GM23338 (cell line): Measurements from ENCODE around the gene HIVEP2. TPM values are rescaled to one million over a fixed set of nuclear protein-coding genes. Genes with fewer than 3 reads are reported as not detected.

ENCODE experiments used
- ATAC-seq: fragments of 200-7000 bp; cut with Tn5 transposase; 3 replicates; pipeline ENCODE4 v1.9.1; 2020
- DNase-seq: peaks from one replicate; pipeline ENCODE4 v3.0.0-alpha.2; 2015; ENCODE audit warnings: low spot score
- H2AFZ ChIP-seq: fragments of 200-600 bp; sonication (generic); 2 replicates; pipeline ENCODE4 v1.8.0; 2016; ENCODE audit warnings: antibody characterized with exemption, mild to moderate bottlenecking, moderate library complexity
- H3F3A ChIP-seq: fragments of 200-600 bp; sonication (generic); replicated peaks from 2 replicates; pipeline ENCODE4 v1.8.0; 2017; ENCODE audit warnings: antibody characterized with exemption, mixed run types, low read depth
- H3K27ac ChIP-seq: fragments of 200-600 bp; sonication (generic); 2 replicates; pipeline ENCODE4 v1.6.1; 2016; ENCODE audit warnings: low read depth
- H3K27me3 ChIP-seq: fragments of 200-600 bp; sonication (generic); 2 replicates; pipeline ENCODE4 v1.8.0; 2016; ENCODE audit warnings: mild to moderate bottlenecking, mixed run types, moderate library complexity; ENCODE audit not compliant: insufficient read depth
- H3K36me3 ChIP-seq: fragments of 200-600 bp; sonication (generic); 2 replicates; pipeline ENCODE4 v1.8.0; 2016; ENCODE audit warnings: mild to moderate bottlenecking; ENCODE audit not compliant: insufficient read depth
- H3K4me1 ChIP-seq: fragments of 200-600 bp; sonication (generic); 2 replicates; pipeline ENCODE4 v1.8.0; 2016; ENCODE audit warnings: mild to moderate bottlenecking, moderate library complexity; ENCODE audit not compliant: insufficient read depth
- H3K4me2 ChIP-seq: fragments of 200-600 bp; sonication (generic); 2 replicates; pipeline ENCODE4 v1.7.1; 2017; ENCODE audit warnings: mixed run types
- H3K4me3 ChIP-seq: fragments of 200-600 bp; sonication (generic); 2 replicates; pipeline ENCODE4 v1.6.1; 2016; ENCODE audit warnings: mixed run types
- H3K79me2 ChIP-seq: fragments of 200-600 bp; sonication (generic); replicated peaks from 2 replicates; pipeline ENCODE4 v1.8.0; 2017; ENCODE audit warnings: mild to moderate bottlenecking; ENCODE audit not compliant: insufficient read depth
- H3K9me2 ChIP-seq: fragments of 200-600 bp; sonication (generic); 2 replicates; pipeline ENCODE4 v1.8.0; 2017; ENCODE audit not compliant: insufficient read depth
- H4K20me1 ChIP-seq: fragments of 200-600 bp; sonication (generic); replicated peaks from 2 replicates; pipeline ENCODE4 v1.8.0; 2017; ENCODE audit warnings: mild to moderate bottlenecking; ENCODE audit not compliant: insufficient read depth
- H3K27ac Mint-ChIP-seq: 2 replicates; pipeline ENCODE4 v1.8.0; 2020; ENCODE audit warnings: inconsistent platforms, mild to moderate bottlenecking, moderate library complexity, mixed read lengths
- H3K27me3 Mint-ChIP-seq: 3 replicates; pipeline ENCODE4 v1.8.0; 2022; ENCODE audit warnings: low read depth, mild to moderate bottlenecking, moderate library complexity, mixed read lengths, inconsistent platforms; ENCODE audit not compliant: insufficient read depth, poor library complexity
- H3K36me3 Mint-ChIP-seq: 3 replicates; pipeline ENCODE4 v1.8.0; 2021; ENCODE audit warnings: low read depth, mild to moderate bottlenecking, inconsistent platforms, moderate library complexity, mixed read lengths
- H3K4me1 Mint-ChIP-seq: 3 replicates; pipeline ENCODE4 v1.8.0; 2020; ENCODE audit warnings: mild to moderate bottlenecking, inconsistent platforms, mixed read lengths
- H3K4me3 Mint-ChIP-seq: 3 replicates; pipeline ENCODE4 v1.8.0; 2021; ENCODE audit warnings: moderate library complexity, mild to moderate bottlenecking, inconsistent platforms, mixed read lengths
- H3K9me3 Mint-ChIP-seq: 3 replicates; pipeline ENCODE4 v1.8.0; 2020; ENCODE audit warnings: moderate library complexity, mild to moderate bottlenecking, inconsistent platforms, mixed read lengths
- CREB1 ChIP-seq: fragments of 250-450 bp; sonication (Bioruptor Pico); IDR thresholded peaks from 2 replicates; pipeline ENCODE4 v1.5.0; 2020; ENCODE audit warnings: low read depth, mild to moderate bottlenecking, moderate library complexity
- EZH2 ChIP-seq: fragments of 200-600 bp; sonication (generic); IDR thresholded peaks from one replicate; pipeline ENCODE4 v1.8.0; 2017; ENCODE audit warnings: antibody characterized with exemption, mild to moderate bottlenecking, low read depth; ENCODE audit not compliant: unreplicated experiment
- EZH2phosphoT487 ChIP-seq: fragments of 200-600 bp; sonication (generic); IDR thresholded peaks from one replicate; pipeline ENCODE4 v1.8.1; 2018; ENCODE audit warnings: antibody characterized with exemption; ENCODE audit not compliant: unreplicated experiment
- JUNB ChIP-seq: IDR thresholded peaks from one replicate; pipeline ENCODE4 v1.6.1; 2016; ENCODE audit warnings: antibody characterized with exemption; ENCODE audit not compliant: unreplicated experiment
- NANOG ChIP-seq: IDR thresholded peaks from 2 replicates; pipeline ENCODE4 v1.6.1; 2016; ENCODE audit warnings: antibody characterized with exemption, borderline replicate concordance
- POLR2AphosphoS5 ChIP-seq: IDR thresholded peaks from 2 replicates; pipeline ENCODE4 v1.6.1; 2016; ENCODE audit warnings: antibody characterized with exemption, low read depth
- STAT1 ChIP-seq: IDR thresholded peaks from one replicate; pipeline ENCODE4 v1.6.1; 2016; ENCODE audit warnings: antibody characterized with exemption; ENCODE audit not compliant: unreplicated experiment
- ZNF114 ChIP-seq: fragments of 250-450 bp; sonication (Bioruptor Pico); IDR thresholded peaks from 2 replicates; pipeline ENCODE4 v1.5.0; 2020; ENCODE audit warnings: mild to moderate bottlenecking, moderate library complexity
- ZNF331 ChIP-seq: fragments of 250-450 bp; sonication (Bioruptor Pico); IDR thresholded peaks from 2 replicates; pipeline ENCODE4 v1.5.0; 2020; ENCODE audit warnings: low read depth, mild to moderate bottlenecking, moderate library complexity
- polyA plus RNA-seq: library from polyadenylated mRNA; unstranded; fragments of >200 nt; fragmentation: Nextera tagmentation; extraction: Ambion mirVana; gene quantifications from 2 replicates; pipeline ENCODE4 v1.2.1, GENCODE V29; 2016
- total RNA-seq: library from RNA; depleted of rRNA; stranded (reverse); fragments of >200 nt; shearing (Covaris generic); gene quantifications from 2 replicates; pipeline ENCODE4 v1.2.3, GENCODE V29; 2014
- TF ChIP-seq, protein P1 (sequence below): IDR thresholded peaks from 2 replicates; pipeline ENCODE4 v1.6.1; 2016; ENCODE audit warnings: antibody characterized with exemption
- TF ChIP-seq, protein P2 (sequence below): fragments of 250-450 bp; sonication (Bioruptor Pico); IDR thresholded peaks from 2 replicates; pipeline ENCODE4 v1.5.0; 2020; ENCODE audit warnings: mild to moderate bottlenecking, moderate library complexity

HIVEP2 gene
- total and polyA plus RNA-seq, 2 experiments from 2014 or later: 1.5 to 7.4 TPM

DNA sequence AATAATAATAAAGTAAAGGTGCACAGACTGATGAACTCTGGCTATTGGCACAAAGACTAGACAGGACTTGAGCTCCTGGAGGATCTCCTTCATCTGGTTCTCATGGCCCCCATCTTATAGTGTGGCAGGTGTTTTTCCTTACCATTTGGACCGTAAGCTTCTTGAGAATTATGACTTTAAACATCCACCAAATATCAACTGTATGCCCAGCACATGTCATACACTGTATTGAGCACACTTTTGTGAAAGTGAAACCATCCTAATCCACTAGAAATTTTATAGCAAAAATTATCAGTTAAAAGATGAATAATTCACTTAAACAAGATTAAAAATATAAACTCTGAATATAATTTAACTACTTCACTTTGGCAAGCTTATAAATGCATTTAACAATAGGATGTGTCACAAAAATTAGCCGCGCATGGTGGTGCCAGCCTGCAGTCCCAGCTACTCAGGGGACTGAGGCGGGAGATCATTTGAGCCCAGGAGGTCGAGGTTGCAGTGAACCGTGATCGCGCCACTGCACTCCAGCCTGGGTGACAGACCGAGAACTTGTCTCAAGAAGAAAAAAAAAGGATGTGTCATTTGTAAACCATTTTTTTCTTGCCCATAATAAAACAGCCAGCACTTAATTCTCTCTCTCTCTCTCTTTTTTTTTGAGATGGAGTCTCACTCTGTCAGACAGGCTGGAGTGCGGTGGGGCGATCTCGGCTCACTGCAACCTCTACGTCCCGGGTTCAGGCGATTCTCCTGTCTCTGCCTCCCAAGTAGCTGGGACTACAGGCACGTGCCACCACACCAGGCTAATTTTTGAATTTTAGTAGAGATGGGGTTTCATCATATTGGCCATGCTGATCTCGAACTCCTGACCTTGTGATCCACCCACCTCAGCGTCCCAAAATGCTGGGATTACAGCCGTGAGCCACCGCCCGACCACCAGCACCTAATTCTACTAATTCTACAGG, 9.1 kb downstream of the HIVEP2 start:
- no peaks in the 10 kb centered on the region for H3K4me1 ChIP-seq
- H3K4me2 ChIP-seq: no peak overlapping the region
- Mint-ChIP-seq H3K36me3 (no peaks in the 10 kb centered on the region), H3K4me1 (peaks cover 23% of the 10 kb centered on the region; the same call in 2 of the 3 replicates), H3K9me3 (no peaks in the 10 kb centered on the region), H3K27me3 (peaks cover 2% of the 10 kb centered on the region), H3K4me3 (no peak overlapping the region), H3K27ac (no peak overlapping the region)
- H3F3A ChIP-seq: no peaks in the 10 kb centered on the region
- no peaks in the 10 kb centered on the region for H3K27me3 ChIP-seq
- no peaks in the 10 kb centered on the region for H3K9me2 ChIP-seq
- no peak for TF ChIP-seq JUNB
- no peaks in the 10 kb centered on the region for H3K36me3 ChIP-seq
- DNase-seq (no peak), ATAC-seq (no peak)
- peaks cover 11% of the 10 kb centered on the region; the same call in 1 of the 2 replicates for H4K20me1 ChIP-seq
- H2AFZ ChIP-seq: no peak overlapping the region
- peaks cover 81% of the 10 kb centered on the region for H3K79me2 ChIP-seq
- H3K4me3 ChIP-seq: no peak overlapping the region
- no peak overlapping the region for H3K27ac ChIP-seq

DNA sequence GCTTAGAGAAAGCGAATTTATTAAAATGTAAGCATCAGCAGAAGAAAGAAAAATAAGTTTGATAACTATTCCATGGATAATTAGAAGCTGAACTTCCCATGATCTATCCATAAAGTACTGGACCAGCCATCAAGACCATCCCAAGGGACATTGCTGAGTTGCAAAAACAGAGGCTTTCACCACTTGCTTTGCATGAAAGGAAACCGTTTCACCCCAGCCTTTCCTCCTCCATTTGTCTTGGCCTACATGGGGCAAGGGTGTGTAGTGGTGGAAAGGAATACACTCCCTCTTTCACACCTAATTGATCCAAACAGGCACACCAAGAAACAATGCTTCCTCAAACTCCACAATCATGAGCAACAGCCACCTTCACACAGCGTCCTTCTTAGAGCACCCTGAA, 10.4 kb downstream of the HIVEP2 start:
- Histone ChIP-seq H3F3A (no peaks in the 10 kb centered on the region), H3K79me2 (peaks cover 69% of the 10 kb centered on the region), H3K36me3 (no peaks in the 10 kb centered on the region), H3K4me2 (no peak overlapping the region), H3K4me1 (no peaks in the 10 kb centered on the region), H3K9me2 (no peaks in the 10 kb centered on the region), H3K27ac (no peak overlapping the region), H3K4me3 (no peak overlapping the region), H4K20me1 (peaks cover 6% of the 10 kb centered on the region; the same call in 1 of the 2 replicates), H2AFZ (no peak overlapping the region), H3K27me3 (no peaks in the 10 kb centered on the region)
- H3K27ac Mint-ChIP-seq: no peak overlapping the region
- peaks cover 2% of the 10 kb centered on the region for H3K27me3 Mint-ChIP-seq
- peaks cover 20% of the 10 kb centered on the region; the same call in 2 of the 3 replicates for H3K4me1 Mint-ChIP-seq
- DNase-seq: no peak
- no peaks in the 10 kb centered on the region for H3K36me3 Mint-ChIP-seq
- no peaks in the 10 kb centered on the region for H3K9me3 Mint-ChIP-seq
- H3K4me3 Mint-ChIP-seq: no peak overlapping the region
- ATAC-seq: no peak
- TF ChIP-seq CREB1 (CRISPR knock-in tag) (no peak), ZNF114 (CRISPR knock-in tag) (no peak), POLR2AphosphoS5 (no peak), JUNB (no peak), ZNF331 (CRISPR knock-in tag) (no peak), EZH2phosphoT487 (no peak), STAT1 (no peak), NANOG (no peak), EZH2 (no peak)
- TF ChIP-seq, protein P1, sequence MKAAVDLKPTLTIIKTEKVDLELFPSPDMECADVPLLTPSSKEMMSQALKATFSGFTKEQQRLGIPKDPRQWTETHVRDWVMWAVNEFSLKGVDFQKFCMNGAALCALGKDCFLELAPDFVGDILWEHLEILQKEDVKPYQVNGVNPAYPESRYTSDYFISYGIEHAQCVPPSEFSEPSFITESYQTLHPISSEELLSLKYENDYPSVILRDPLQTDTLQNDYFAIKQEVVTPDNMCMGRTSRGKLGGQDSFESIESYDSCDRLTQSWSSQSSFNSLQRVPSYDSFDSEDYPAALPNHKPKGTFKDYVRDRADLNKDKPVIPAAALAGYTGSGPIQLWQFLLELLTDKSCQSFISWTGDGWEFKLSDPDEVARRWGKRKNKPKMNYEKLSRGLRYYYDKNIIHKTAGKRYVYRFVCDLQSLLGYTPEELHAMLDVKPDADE: no peak
- TF ChIP-seq, protein P2, sequence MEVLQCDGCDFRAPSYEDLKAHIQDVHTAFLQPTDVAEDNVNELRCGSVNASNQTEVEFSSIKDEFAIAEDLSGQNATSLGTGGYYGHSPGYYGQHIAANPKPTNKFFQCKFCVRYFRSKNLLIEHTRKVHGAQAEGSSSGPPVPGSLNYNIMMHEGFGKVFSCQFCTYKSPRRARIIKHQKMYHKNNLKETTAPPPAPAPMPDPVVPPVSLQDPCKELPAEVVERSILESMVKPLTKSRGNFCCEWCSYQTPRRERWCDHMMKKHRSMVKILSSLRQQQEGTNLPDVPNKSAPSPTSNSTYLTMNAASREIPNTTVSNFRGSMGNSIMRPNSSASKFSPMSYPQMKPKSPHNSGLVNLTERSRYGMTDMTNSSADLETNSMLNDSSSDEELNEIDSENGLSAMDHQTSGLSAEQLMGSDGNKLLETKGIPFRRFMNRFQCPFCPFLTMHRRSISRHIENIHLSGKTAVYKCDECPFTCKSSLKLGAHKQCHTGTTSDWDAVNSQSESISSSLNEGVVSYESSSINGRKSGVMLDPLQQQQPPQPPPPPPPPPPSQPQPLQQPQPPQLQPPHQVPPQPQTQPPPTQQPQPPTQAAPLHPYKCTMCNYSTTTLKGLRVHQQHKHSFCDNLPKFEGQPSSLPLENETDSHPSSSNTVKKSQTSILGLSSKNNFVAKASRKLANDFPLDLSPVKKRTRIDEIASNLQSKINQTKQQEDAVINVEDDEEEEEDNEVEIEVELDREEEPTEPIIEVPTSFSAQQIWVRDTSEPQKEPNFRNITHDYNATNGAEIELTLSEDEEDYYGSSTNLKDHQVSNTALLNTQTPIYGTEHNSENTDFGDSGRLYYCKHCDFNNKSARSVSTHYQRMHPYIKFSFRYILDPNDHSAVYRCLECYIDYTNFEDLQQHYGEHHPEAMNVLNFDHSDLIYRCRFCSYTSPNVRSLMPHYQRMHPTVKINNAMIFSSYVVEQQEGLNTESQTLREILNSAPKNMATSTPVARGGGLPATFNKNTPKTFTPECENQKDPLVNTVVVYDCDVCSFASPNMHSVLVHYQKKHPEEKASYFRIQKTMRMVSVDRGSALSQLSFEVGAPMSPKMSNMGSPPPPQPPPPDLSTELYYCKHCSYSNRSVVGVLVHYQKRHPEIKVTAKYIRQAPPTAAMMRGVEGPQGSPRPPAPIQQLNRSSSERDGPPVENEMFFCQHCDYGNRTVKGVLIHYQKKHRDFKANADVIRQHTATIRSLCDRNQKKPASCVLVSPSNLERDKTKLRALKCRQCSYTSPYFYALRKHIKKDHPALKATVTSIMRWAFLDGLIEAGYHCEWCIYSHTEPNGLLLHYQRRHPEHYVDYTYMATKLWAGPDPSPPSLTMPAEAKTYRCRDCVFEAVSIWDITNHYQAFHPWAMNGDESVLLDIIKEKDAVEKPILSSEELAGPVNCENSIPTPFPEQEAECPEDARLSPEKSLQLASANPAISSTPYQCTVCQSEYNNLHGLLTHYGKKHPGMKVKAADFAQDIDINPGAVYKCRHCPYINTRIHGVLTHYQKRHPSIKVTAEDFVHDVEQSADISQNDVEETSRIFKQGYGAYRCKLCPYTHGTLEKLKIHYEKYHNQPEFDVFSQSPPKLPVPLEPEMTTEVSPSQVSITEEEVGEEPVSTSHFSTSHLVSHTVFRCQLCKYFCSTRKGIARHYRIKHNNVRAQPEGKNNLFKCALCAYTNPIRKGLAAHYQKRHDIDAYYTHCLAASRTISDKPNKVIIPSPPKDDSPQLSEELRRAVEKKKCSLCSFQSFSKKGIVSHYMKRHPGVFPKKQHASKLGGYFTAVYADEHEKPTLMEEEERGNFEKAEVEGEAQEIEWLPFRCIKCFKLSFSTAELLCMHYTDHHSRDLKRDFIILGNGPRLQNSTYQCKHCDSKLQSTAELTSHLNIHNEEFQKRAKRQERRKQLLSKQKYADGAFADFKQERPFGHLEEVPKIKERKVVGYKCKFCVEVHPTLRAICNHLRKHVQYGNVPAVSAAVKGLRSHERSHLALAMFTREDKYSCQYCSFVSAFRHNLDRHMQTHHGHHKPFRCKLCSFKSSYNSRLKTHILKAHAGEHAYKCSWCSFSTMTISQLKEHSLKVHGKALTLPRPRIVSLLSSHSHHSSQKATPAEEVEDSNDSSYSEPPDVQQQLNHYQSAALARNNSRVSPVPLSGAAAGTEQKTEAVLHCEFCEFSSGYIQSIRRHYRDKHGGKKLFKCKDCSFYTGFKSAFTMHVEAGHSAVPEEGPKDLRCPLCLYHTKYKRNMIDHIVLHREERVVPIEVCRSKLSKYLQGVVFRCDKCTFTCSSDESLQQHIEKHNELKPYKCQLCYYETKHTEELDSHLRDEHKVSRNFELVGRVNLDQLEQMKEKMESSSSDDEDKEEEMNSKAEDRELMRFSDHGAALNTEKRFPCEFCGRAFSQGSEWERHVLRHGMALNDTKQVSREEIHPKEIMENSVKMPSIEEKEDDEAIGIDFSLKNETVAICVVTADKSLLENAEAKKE (CRISPR knock-in tag): no peak
